Suprapubic skin (tissue), 4 donors: ENCODE data around the gene USHBP1.

Experiments used
- EP300 ChIP-seq: sonication (generic); formaldehyde crosslinking; IDR thresholded peaks from one replicate; pipeline ENCODE4 v1.6.1; 2017; ENCODE audit warnings: antibody characterized with exemption
- POLR2A ChIP-seq, 2 donors: fragments of 450-650 bp; IDR thresholded peaks; one replicate each; pipeline ENCODE4 v1.6.1; 2017; ENCODE audit warnings: antibody characterized with exemption in 2 of 2, mild to moderate bottlenecking in 2 of 2, moderate library complexity in 2 of 2
- POLR2AphosphoS5 ChIP-seq, 3 donors: sonication (generic); formaldehyde crosslinking; IDR thresholded peaks; one replicate each; pipeline ENCODE4 v1.6.1; 2017; ENCODE audit warnings: antibody characterized with exemption in 3 of 3
- TF ChIP-seq, protein P1 (sequence below), 2 donors: fragments of 200-600 bp in 1 of 2; fragments of 450-650 bp in 1 of 2; sonication (generic) in 1 of 2; IDR thresholded peaks; one replicate each; pipeline ENCODE4 v1.5.1; 2016 to 2019; ENCODE audit warnings: antibody characterized with exemption in 2 of 2, mild to moderate bottlenecking in 1 of 2, moderate library complexity in 1 of 2

DNA sequence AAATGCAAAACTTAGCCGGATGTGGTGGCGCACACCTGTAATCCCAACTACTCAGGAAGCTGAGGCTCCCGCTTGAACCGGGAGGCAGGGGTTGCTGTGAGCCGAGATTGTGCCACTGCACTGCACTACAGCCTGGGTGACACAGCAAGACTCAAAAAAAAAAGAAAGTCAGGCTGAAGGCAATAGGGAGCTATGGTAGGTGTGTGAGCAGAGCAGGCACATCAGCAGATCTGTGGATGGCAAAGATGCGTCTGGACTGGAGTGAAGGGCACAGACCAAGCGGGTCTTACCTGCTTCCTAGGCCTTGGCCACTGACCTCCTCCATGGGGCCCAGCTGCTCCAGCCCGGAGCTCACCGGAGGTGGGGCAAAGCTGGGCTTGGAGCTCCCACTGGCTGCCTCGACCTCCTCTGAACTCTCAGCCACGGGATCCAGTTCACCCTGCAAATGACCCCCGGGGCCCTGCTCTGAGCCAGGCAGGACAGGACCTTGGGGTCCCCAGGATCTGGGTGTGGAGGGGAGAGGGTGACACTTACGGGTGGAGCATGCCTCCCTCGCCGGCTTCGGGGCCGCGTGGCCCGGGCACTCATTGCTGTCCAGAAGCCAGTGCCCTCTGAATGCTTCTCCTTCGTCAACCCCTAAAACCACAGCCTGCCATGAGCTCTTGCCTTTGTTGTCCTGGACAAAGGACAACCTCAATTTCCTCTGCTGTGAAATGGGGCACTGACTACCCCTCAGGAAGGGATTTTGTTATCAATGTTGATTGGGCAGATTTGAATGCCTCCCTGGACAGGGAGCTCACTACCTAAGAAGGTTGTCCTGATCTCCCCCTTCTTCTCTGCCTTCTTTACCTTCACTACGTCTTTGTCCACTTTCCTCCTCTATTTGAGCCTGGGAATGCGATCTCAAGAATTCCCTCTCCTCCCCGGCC, 569 bp downstream of the USHBP1 start:
- TF ChIP-seq, protein P1, sequence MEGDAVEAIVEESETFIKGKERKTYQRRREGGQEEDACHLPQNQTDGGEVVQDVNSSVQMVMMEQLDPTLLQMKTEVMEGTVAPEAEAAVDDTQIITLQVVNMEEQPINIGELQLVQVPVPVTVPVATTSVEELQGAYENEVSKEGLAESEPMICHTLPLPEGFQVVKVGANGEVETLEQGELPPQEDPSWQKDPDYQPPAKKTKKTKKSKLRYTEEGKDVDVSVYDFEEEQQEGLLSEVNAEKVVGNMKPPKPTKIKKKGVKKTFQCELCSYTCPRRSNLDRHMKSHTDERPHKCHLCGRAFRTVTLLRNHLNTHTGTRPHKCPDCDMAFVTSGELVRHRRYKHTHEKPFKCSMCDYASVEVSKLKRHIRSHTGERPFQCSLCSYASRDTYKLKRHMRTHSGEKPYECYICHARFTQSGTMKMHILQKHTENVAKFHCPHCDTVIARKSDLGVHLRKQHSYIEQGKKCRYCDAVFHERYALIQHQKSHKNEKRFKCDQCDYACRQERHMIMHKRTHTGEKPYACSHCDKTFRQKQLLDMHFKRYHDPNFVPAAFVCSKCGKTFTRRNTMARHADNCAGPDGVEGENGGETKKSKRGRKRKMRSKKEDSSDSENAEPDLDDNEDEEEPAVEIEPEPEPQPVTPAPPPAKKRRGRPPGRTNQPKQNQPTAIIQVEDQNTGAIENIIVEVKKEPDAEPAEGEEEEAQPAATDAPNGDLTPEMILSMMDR (IDR thresholded peaks at IDR 0.05) = no peak
- no peak for TF ChIP-seq EP300
- no peak for TF ChIP-seq POLR2AphosphoS5 (IDR thresholded peaks at IDR 0.05)
- no peak for TF ChIP-seq POLR2A (IDR thresholded peaks at IDR 0.05)
